HepG2 (cell line): Measurements from ENCODE around the gene USP38. TPM values are rescaled to one million over a fixed set of nuclear protein-coding genes. Genes with fewer than 3 reads are reported as not detected.

Source experiments
- ARID5B ChIP-seq: IDR thresholded peaks from 2 replicates; pipeline ENCODE4 v1.4.0; 2020; ENCODE audit warnings: mild to moderate bottlenecking, missing genetic modification reagents
- FOXA1 ChIP-seq, 2 experiments: fragments of 450-650 bp in 1 of 2; sonication (generic) in 1 of 2; formaldehyde crosslinking in 1 of 2; IDR thresholded peaks; 2 replicates each; pipeline versions ENCODE4 v1.4.0 to v1.6.1; 2016 to 2020; ENCODE audit warnings: missing genetic modification reagents in 1 of 2
- NFAT5 ChIP-seq: sonication (generic); formaldehyde crosslinking; IDR thresholded peaks from 2 replicates; pipeline ENCODE4 v1.4.0; 2020; ENCODE audit warnings: missing genetic modification reagents
- SALL1 ChIP-seq: sonication (generic); formaldehyde crosslinking; IDR thresholded peaks from 2 replicates; pipeline ENCODE4 v1.8.0; 2022; ENCODE audit warnings: mild to moderate bottlenecking, missing genetic modification reagents
- ZBTB34 ChIP-seq: sonication (generic); formaldehyde crosslinking; IDR thresholded peaks from 2 replicates; pipeline ENCODE4 v1.8.0; 2022; ENCODE audit warnings: mild to moderate bottlenecking, missing genetic modification reagents
- ZNF468 ChIP-seq: sonication (generic); formaldehyde crosslinking; IDR thresholded peaks from 2 replicates; pipeline ENCODE4 v1.8.0; 2022; ENCODE audit warnings: mild to moderate bottlenecking, moderate library complexity, missing genetic modification reagents
- polyA plus RNA-seq, 8 experiments: library from polyadenylated mRNA; depleted of rRNA in 3 of 8; stranded (reverse) in 7 of 8; unstranded in 1 of 8; fragments of >200 nt; fragmentation: Illumina TruSeq in 4 of 8; extraction: Trizol in 4 of 8; gene quantifications; 2 replicates each; pipeline versions ENCODE4 v1.2.1 to v1.2.3, GENCODE V29; 2011 to 2016; ENCODE audit warnings: low read depth in 4 of 8, missing spikeins in 1 of 8, mixed read lengths in 1 of 8; ENCODE audit not compliant: insufficient read depth in 1 of 8
- total RNA-seq, 5 experiments: library from RNA; depleted of rRNA; stranded (reverse); fragments of >200 nt; fragmentation: Illumina TruSeq; extraction: Trizol; gene quantifications; 2 replicates each; pipeline ENCODE4 v1.2.3, GENCODE V29; 2016; ENCODE audit warnings: low read depth in 1 of 5

Gene USP38
- total and polyA plus RNA-seq, 2 of the 13 experiments (the other 11 are each of a cell fraction or from before 2014, with no cell fraction given): 4.5 to 11.8 TPM

GRCh38 chr4:143225167-143225566 lies 40.5 kb downstream of the USP38 start (continued):
- TF ChIP-seq FOXA1 (IDR thresholded peaks at IDR 0.05) (no peak), FOXA1 (CRISPR knock-in tag; IDR thresholded peaks at IDR 0.05) (peak; percentile 75), NFAT5 (no peak), ARID5B (CRISPR knock-in tag) (peak; percentile 97), ZNF468 (CRISPR knock-in tag) (no peak), SALL1 (CRISPR knock-in tag) (peak; percentile 76; the same call in 1 of the 2 replicates), ZBTB34 (CRISPR knock-in tag) (peak; percentile 71; the same call in 1 of the 2 replicates)
